HepG2 (cell line): ENCODE data around the gene NOXO1. TPM values are rescaled to one million over a fixed set of nuclear protein-coding genes. Genes with fewer than 3 reads are reported as not detected.
A peak's percentile ranks its signal among the peaks of the same experiment; 100 is the strongest.

Experiments
- BRD4 ChIP-seq: sonication (generic); formaldehyde crosslinking; IDR thresholded peaks from 2 replicates; pipeline ENCODE4 v1.4.0; 2020; ENCODE audit warnings: missing genetic modification reagents
- KLF11 ChIP-seq: IDR thresholded peaks from 2 replicates; pipeline ENCODE4 v1.6.1; 2016; ENCODE audit warnings: missing compliant biosample characterization
- KLF9 ChIP-seq: IDR thresholded peaks from 2 replicates; pipeline ENCODE4 v1.6.1; 2016; ENCODE audit warnings: low read depth
- MAZ ChIP-seq, 2 experiments: sonication (generic) in 1 of 2; formaldehyde crosslinking in 1 of 2; IDR thresholded peaks; 2 replicates each; pipeline versions ENCODE4 v1.5.0 to v1.6.1; 2012 to 2020; ENCODE audit warnings: low read depth in 2 of 2, mild to moderate bottlenecking in 2 of 2, borderline replicate concordance in 1 of 2, improper control_type of control experiment in 1 of 2, low read length in 1 of 2, missing genetic modification reagents in 1 of 2, moderate library complexity in 1 of 2
- NR1H2 ChIP-seq: sonication (generic); formaldehyde crosslinking; IDR thresholded peaks from 2 replicates; pipeline ENCODE4 v1.8.1; 2022; ENCODE audit warnings: low read depth, missing genetic modification reagents, borderline replicate concordance
- RBM22 ChIP-seq: fragments of 200-400 bp; formaldehyde crosslinking; optimal IDR thresholded peaks from 2 replicates; pipeline ENCODE3; 2017; ENCODE audit warnings: mild to moderate bottlenecking, low read length, moderate library complexity
- SMYD3 ChIP-seq: sonication (generic); formaldehyde crosslinking; IDR thresholded peaks from 2 replicates; pipeline ENCODE4 v1.8.1; 2023; ENCODE audit warnings: mild to moderate bottlenecking, missing genetic modification reagents
- SRF ChIP-seq: IDR thresholded peaks from 2 replicates; pipeline ENCODE4 v1.6.1; 2011; ENCODE audit warnings: mild to moderate bottlenecking, low read depth, low read length, moderate library complexity
- SRSF4 ChIP-seq: fragments of 200-400 bp; formaldehyde crosslinking; IDR thresholded peaks from one replicate; pipeline ENCODE4 v1.6.1; 2018; ENCODE audit warnings: mild to moderate bottlenecking, low read depth, low read length, moderate library complexity; ENCODE audit not compliant: poor library complexity, severe bottlenecking
- ZBED4 ChIP-seq: sonication (generic); formaldehyde crosslinking; IDR thresholded peaks from 2 replicates; pipeline ENCODE4 v1.4.0; 2020; ENCODE audit warnings: missing genetic modification reagents, borderline replicate concordance
- ZMYM2 ChIP-seq: sonication (generic); formaldehyde crosslinking; IDR thresholded peaks from 2 replicates; pipeline ENCODE4 v1.8.0; 2022; ENCODE audit warnings: mild to moderate bottlenecking, missing genetic modification reagents
- ZNF460 ChIP-seq: sonication (generic); formaldehyde crosslinking; IDR thresholded peaks from 2 replicates; pipeline ENCODE4 v1.5.1; 2020; ENCODE audit warnings: missing genetic modification reagents, mild to moderate bottlenecking, borderline replicate concordance
- ZNF570 ChIP-seq: sonication (generic); formaldehyde crosslinking; IDR thresholded peaks from 2 replicates; pipeline ENCODE4 v1.4.0; 2020; ENCODE audit warnings: mild to moderate bottlenecking, missing genetic modification reagents, borderline replicate concordance
- ZNF775 ChIP-seq: sonication (generic); formaldehyde crosslinking; IDR thresholded peaks from 2 replicates; pipeline ENCODE4 v1.4.0; 2020; ENCODE audit warnings: missing genetic modification reagents, mild to moderate bottlenecking, moderate library complexity, borderline replicate concordance
- ZNF790 ChIP-seq: sonication (generic); formaldehyde crosslinking; IDR thresholded peaks from 2 replicates; pipeline ENCODE4 v1.8.0; 2022; ENCODE audit warnings: missing genetic modification reagents, mild to moderate bottlenecking, borderline replicate concordance
- ZNF841 ChIP-seq: sonication (generic); formaldehyde crosslinking; IDR thresholded peaks from 2 replicates; pipeline ENCODE4 v1.8.1; 2023; ENCODE audit warnings: missing genetic modification reagents, borderline replicate concordance
- polyA plus RNA-seq, 8 experiments: library from polyadenylated mRNA; depleted of rRNA in 3 of 8; stranded (reverse) in 7 of 8; unstranded in 1 of 8; fragments of >200 nt; fragmentation: Illumina TruSeq in 4 of 8; extraction: Trizol in 4 of 8; gene quantifications; 2 replicates each; pipeline versions ENCODE4 v1.2.1 to v1.2.3, GENCODE V29; 2011 to 2016; ENCODE audit warnings: low read depth in 4 of 8, missing spikeins in 1 of 8, mixed read lengths in 1 of 8; ENCODE audit not compliant: insufficient read depth in 1 of 8
- total RNA-seq, 5 experiments: library from RNA; depleted of rRNA; stranded (reverse); fragments of >200 nt; fragmentation: Illumina TruSeq; extraction: Trizol; gene quantifications; 2 replicates each; pipeline ENCODE4 v1.2.3, GENCODE V29; 2016; ENCODE audit warnings: low read depth in 1 of 5
- TF ChIP-seq, protein P1 (sequence below): sonication (generic); formaldehyde crosslinking; IDR thresholded peaks from 2 replicates; pipeline ENCODE4 v1.8.1; 2023; ENCODE audit warnings: mild to moderate bottlenecking, missing genetic modification reagents
- TF ChIP-seq, protein P2 (sequence below): sonication (generic); formaldehyde crosslinking; IDR thresholded peaks from 2 replicates; pipeline ENCODE4 v1.5.0; 2020; ENCODE audit warnings: mild to moderate bottlenecking, missing genetic modification reagents, borderline replicate concordance
- TF ChIP-seq, protein P3 (sequence below): sonication (generic); formaldehyde crosslinking; IDR thresholded peaks from 2 replicates; pipeline ENCODE4 v1.4.0; 2020; ENCODE audit warnings: missing genetic modification reagents

NOXO1 gene
- total and polyA plus RNA-seq, 2 of the 13 experiments (the other 11 are each of a cell fraction or from before 2014, with no cell fraction given), result 0.69 to 1.4 TPM

DNA sequence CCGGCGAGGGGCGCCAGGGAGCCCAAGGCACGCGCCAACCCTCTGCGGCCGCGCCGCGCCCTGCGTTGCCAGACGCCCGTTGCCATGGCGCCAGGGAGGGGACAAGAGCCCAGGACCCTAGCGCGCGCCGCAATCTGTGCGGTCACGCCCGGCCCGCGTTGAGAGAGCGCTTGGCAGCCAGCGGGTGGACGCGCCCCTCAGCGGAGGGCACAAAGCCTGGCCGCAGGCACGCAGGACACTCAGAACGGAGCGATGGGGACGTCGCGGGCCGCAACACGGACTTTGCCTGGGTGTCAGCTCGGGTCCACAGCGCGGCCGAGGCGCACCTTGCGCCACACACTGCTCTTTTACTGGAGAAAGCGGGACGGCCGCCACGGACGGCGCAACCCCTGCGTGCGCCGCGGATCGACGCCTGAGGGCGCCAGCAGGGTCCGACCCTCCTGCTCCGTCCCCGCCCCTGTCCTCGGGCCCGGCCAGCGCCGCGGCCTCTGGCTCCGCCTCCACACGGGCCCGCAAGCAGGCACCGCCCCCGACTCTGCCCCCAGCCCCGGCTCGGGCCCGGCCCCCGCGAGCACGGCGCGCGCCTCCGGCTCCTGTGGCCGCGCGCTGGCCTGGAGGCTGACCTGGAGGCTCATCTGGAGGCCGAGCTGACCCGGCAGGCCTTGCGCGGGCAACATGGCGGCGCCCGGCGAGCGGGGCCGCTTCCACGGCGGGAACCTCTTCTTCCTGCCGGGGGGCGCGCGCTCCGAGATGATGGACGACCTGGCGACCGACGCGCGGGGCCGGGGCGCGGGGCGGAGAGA is 2.5 kb upstream of the NOXO1 start, which contains the start of gene GFER (continued):
- TF ChIP-seq ZNF460 (CRISPR knock-in tag) (0 out of 2 replicates have a peak, but pooled peaks have one; percentile 27), KLF9 (CRISPR knock-in tag) (no peak), KLF11 (CRISPR knock-in tag) (no peak), ZNF841 (no peak), BRD4 (no peak; the same call in 1 of the 2 replicates), RBM22 (peak; percentile 91), MAZ (IDR thresholded peaks at IDR 0.05; ENCODE audit: borderline replicate concordance, low read depth, low read length) (peak; percentile 76; the same call in 1 of the 2 replicates), MAZ (CRISPR knock-in tag; IDR thresholded peaks at IDR 0.05; ENCODE audit: low read depth) (peak; percentile 85), ZNF790 (CRISPR knock-in tag) (no peak), ZBED4 (peak; percentile 48; the same call in 1 of the 2 replicates), NR1H2 (CRISPR knock-in tag) (no peak), ZNF775 (CRISPR knock-in tag) (no peak), SRF (no peak), SMYD3 (CRISPR knock-in tag) (no peak), ZMYM2 (peak; percentile 81), ZNF570 (no peak), SRSF4 (no peak)
- TF ChIP-seq, protein P1, sequence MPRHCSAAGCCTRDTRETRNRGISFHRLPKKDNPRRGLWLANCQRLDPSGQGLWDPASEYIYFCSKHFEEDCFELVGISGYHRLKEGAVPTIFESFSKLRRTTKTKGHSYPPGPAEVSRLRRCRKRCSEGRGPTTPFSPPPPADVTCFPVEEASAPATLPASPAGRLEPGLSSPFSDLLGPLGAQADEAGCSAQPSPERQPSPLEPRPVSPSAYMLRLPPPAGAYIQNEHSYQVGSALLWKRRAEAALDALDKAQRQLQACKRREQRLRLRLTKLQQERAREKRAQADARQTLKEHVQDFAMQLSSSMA, result 0 out of 2 replicates have a peak, but pooled peaks have one; percentile 64
- TF ChIP-seq, protein P2, sequence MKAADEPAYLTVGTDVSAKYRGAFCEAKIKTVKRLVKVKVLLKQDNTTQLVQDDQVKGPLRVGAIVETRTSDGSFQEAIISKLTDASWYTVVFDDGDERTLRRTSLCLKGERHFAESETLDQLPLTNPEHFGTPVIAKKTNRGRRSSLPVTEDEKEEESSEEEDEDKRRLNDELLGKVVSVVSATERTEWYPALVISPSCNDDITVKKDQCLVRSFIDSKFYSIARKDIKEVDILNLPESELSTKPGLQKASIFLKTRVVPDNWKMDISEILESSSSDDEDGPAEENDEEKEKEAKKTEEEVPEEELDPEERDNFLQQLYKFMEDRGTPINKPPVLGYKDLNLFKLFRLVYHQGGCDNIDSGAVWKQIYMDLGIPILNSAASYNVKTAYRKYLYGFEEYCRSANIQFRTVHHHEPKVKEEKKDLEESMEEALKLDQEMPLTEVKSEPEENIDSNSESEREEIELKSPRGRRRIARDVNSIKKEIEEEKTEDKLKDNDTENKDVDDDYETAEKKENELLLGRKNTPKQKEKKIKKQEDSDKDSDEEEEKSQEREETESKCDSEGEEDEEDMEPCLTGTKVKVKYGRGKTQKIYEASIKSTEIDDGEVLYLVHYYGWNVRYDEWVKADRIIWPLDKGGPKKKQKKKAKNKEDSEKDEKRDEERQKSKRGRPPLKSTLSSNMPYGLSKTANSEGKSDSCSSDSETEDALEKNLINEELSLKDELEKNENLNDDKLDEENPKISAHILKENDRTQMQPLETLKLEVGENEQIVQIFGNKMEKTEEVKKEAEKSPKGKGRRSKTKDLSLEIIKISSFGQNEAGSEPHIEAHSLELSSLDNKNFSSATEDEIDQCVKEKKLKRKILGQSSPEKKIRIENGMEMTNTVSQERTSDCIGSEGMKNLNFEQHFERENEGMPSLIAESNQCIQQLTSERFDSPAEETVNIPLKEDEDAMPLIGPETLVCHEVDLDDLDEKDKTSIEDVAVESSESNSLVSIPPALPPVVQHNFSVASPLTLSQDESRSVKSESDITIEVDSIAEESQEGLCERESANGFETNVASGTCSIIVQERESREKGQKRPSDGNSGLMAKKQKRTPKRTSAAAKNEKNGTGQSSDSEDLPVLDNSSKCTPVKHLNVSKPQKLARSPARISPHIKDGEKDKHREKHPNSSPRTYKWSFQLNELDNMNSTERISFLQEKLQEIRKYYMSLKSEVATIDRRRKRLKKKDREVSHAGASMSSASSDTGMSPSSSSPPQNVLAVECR (CRISPR knock-in tag), result peak; percentile 93
- TF ChIP-seq, protein P3, sequence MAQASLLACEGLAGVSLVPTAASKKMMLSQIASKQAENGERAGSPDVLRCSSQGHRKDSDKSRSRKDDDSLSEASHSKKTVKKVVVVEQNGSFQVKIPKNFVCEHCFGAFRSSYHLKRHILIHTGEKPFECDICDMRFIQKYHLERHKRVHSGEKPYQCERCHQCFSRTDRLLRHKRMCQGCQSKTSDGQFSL (CRISPR knock-in tag), result no peak
